ENCODE results near the gene BRINP3.

DNA sequence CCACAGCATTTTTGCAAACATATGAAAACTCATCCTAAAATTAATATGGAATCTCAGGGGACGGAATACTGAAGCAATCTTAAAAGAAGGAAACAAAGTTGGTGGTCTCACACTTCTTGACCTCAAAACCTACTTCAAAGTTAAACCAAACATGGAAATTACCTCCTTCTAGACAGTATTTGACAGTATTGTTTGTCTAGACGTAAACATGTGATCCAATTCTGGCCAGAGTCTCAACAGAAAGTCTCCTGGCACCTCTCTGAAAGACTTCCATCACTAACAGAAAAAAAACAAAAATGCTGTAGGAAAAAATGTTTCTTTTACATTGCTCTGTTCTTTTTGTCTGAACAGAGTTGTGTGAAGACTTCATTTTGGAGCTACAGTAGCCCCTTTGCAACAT lies 99.7 kb downstream of the BRINP3 start:
- TF ChIP-seq, protein P1, sequence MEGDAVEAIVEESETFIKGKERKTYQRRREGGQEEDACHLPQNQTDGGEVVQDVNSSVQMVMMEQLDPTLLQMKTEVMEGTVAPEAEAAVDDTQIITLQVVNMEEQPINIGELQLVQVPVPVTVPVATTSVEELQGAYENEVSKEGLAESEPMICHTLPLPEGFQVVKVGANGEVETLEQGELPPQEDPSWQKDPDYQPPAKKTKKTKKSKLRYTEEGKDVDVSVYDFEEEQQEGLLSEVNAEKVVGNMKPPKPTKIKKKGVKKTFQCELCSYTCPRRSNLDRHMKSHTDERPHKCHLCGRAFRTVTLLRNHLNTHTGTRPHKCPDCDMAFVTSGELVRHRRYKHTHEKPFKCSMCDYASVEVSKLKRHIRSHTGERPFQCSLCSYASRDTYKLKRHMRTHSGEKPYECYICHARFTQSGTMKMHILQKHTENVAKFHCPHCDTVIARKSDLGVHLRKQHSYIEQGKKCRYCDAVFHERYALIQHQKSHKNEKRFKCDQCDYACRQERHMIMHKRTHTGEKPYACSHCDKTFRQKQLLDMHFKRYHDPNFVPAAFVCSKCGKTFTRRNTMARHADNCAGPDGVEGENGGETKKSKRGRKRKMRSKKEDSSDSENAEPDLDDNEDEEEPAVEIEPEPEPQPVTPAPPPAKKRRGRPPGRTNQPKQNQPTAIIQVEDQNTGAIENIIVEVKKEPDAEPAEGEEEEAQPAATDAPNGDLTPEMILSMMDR (IDR thresholded peaks at IDR 0.05; ENCODE audit: insufficient read depth, low read length, poor library complexity, severe bottlenecking), result no peak
- no peak for TF ChIP-seq EZH2phosphoT487 (conservative IDR thresholded peaks at IDR 0.05; ENCODE audit: low read length)

All from SU-DHL-6 (cell line).